ENCODE data around the gene C20orf173. TPM values are rescaled to one million over a fixed set of nuclear protein-coding genes. Genes with fewer than 3 reads are reported as not detected.

C20orf173 gene
- polyA plus RNA-seq, 4 donors = not detected

- Histone ChIP-seq H3K36me3 (ENCODE audit: control insufficient read depth in 3 of 3, insufficient read depth in 2 of 3, low read depth in 1 of 3, low read length in 3 of 3) (peaks cover 0 to 67% (median 4%) of the 10 kb centered on the region in 3 donors), H3K27me3 (ENCODE audit: control insufficient read depth in 3 of 3, insufficient read depth in 3 of 3, low read length in 3 of 3) (no peaks in the 10 kb centered on the region), H3K9me3 (ENCODE audit: control insufficient read depth in 2 of 2, insufficient read depth in 1 of 2, low read depth in 1 of 2, low read length in 1 of 2) (peaks cover 0 to 5% of the 10 kb centered on the region in 2 donors), H3K27ac (ENCODE audit: low read depth in 1 of 3, low read length in 2 of 3) (no peak overlapping the region), H3K4me3 (ENCODE audit: low read depth in 1 of 3, low read length in 3 of 3) (no peak overlapping the region), H3K4me1 (ENCODE audit: control insufficient read depth in 3 of 3, insufficient read depth in 2 of 3, low read depth in 1 of 3, low read length in 2 of 3) (peaks cover 0 to 2% (median 0%) of the 10 kb centered on the region in 3 donors)
- WGBS, 3 donors = 98 to 100% (median 99%) methylated on average over 4 of the region's 4 CpGs
- no peak for DNase-seq
- FAIRE-seq = no peak
These were observed 42.0 kb downstream of the C20orf173 start for GRCh38 chr20:35487479-35487878.

- WGBS, 3 donors = 96 to 97% (median 97%) methylated on average over 5 of the region's 5 CpGs
- no peak for FAIRE-seq
- Histone ChIP-seq H3K9me3 (ENCODE audit: control insufficient read depth in 2 of 2, insufficient read depth in 1 of 2, low read depth in 1 of 2, low read length in 1 of 2) (peaks cover 0 to 5% of the 10 kb centered on the region in 2 donors), H3K27ac (ENCODE audit: low read depth in 1 of 3, low read length in 2 of 3) (no peak overlapping the region), H3K27me3 (ENCODE audit: control insufficient read depth in 3 of 3, insufficient read depth in 3 of 3, low read length in 3 of 3) (no peaks in the 10 kb centered on the region), H3K4me1 (ENCODE audit: control insufficient read depth in 3 of 3, insufficient read depth in 2 of 3, low read depth in 1 of 3, low read length in 2 of 3) (peaks cover 0 to 4% (median 0%) of the 10 kb centered on the region in 3 donors), H3K4me3 (ENCODE audit: low read depth in 1 of 3, low read length in 3 of 3) (no peak overlapping the region), H3K36me3 (ENCODE audit: control insufficient read depth in 3 of 3, insufficient read depth in 2 of 3, low read depth in 1 of 3, low read length in 3 of 3) (peaks cover 6 to 63% (median 12%) of the 10 kb centered on the region in 3 donors)
- no peak for DNase-seq
These were observed 49.7 kb downstream of the C20orf173 start for GRCh38 chr20:35479798-35480197.

GRCh38 chr20:35478804-35479472 lies 50.5 kb downstream of the C20orf173 start:
- H3K9me3 ChIP-seq (ENCODE audit: control insufficient read depth in 2 of 2, insufficient read depth in 1 of 2, low read depth in 1 of 2, low read length in 1 of 2) = no peaks in the 10 kb centered on the region
- H3K27ac ChIP-seq (ENCODE audit: low read depth in 1 of 3, low read length in 2 of 3) = no peak overlapping the region
- DNase-seq (no peak), FAIRE-seq (no peak)
- peaks cover 6 to 55% (median 15%) of the 10 kb centered on the region in 3 donors for H3K36me3 ChIP-seq (ENCODE audit: control insufficient read depth in 3 of 3, insufficient read depth in 2 of 3, low read depth in 1 of 3, low read length in 3 of 3)
- peaks cover 0 to 12% (median 0%) of the 10 kb centered on the region in 3 donors for H3K4me1 ChIP-seq (ENCODE audit: control insufficient read depth in 3 of 3, insufficient read depth in 2 of 3, low read depth in 1 of 3, low read length in 2 of 3)
- WGBS, 3 donors = 83 to 86% (median 85%) methylated on average over 16 of the region's 16 CpGs
- no peaks in the 10 kb centered on the region for H3K27me3 ChIP-seq (ENCODE audit: control insufficient read depth in 3 of 3, insufficient read depth in 3 of 3, low read length in 3 of 3)
- H3K4me3 ChIP-seq (ENCODE audit: low read depth in 1 of 3, low read length in 3 of 3) = no peak overlapping the region

Other genes with a start within 250 kb of the C20orf173 start
- gene EIF6, start 244.9 kb downstream of the C20orf173 start, polyA plus RNA-seq = 100 to 1,000 TPM; 186 to 394 (median 284) TPM
- under 1 TPM in 2 of 4 donors, not detected in 2; 0.04 to 0.27 TPM for gene FAM83C, start 237.2 kb downstream of the C20orf173 start, polyA plus RNA-seq
- gene UQCC1, start 117.7 kb downstream of the C20orf173 start, polyA plus RNA-seq = 10 to 100 TPM; 19.7 to 35.9 (median 29.5) TPM
- gene GDF5, start 91.4 kb downstream of the C20orf173 start, polyA plus RNA-seq = under 1 TPM in 2 of 4 donors, not detected in 2; 0.01 to 0.07 TPM
- 10 to 100 TPM in 2 of 4 donors, 1 to 10 TPM in 2; 3.0 to 31.7 (median 8.8) TPM for gene CEP250, start 74.1 kb downstream of the C20orf173 start, polyA plus RNA-seq
- 100 to 1,000 TPM; 198 to 270 (median 225) TPM for gene ERGIC3, start 12.4 kb upstream of the C20orf173 start, polyA plus RNA-seq
- gene SPAG4, start 86.2 kb upstream of the C20orf173 start, polyA plus RNA-seq = 10 to 100 TPM in 1 of 4 donors, 1 to 10 TPM in 2, under 1 TPM in 1; 0.96 to 10.5 (median 2.1) TPM
- gene CPNE1, start 135.2 kb upstream of the C20orf173 start, polyA plus RNA-seq = 100 to 1,000 TPM in 3 of 4 donors, 10 to 100 TPM in 1; 94.3 to 132 (median 113) TPM
- 10 to 100 TPM in 2 of 4 donors, 1 to 10 TPM in 2; 6.9 to 61.6 (median 12.6) TPM for gene RBM12, start 135.2 kb upstream of the C20orf173 start, polyA plus RNA-seq
- gene NFS1, start 169.7 kb upstream of the C20orf173 start, polyA plus RNA-seq = 10 to 100 TPM; 21.9 to 39.6 (median 34.1) TPM
- 100 to 1,000 TPM; 139 to 755 (median 502) TPM for gene ROMO1, start 169.8 kb upstream of the C20orf173 start, polyA plus RNA-seq
- gene RBM39, start 212.6 kb upstream of the C20orf173 start, polyA plus RNA-seq = 100 to 1,000 TPM; 148 to 418 (median 215) TPM
- 10 to 100 TPM in 3 of 4 donors, 1 to 10 TPM in 1; 9.6 to 23.1 (median 14.9) TPM for gene PHF20, start 242.4 kb upstream of the C20orf173 start, polyA plus RNA-seq

All from small intestine (tissue), 7 donors.